Measurements from ENCODE around the gene CASKIN2. TPM values are rescaled to one million over a fixed set of nuclear protein-coding genes. Genes with fewer than 3 reads are reported as not detected.

The CASKIN2 gene
- polyA plus RNA-seq, 2 of the 4 experiments (the other 2 are of a cell fraction) = 3.6 to 11.2 TPM

DNA sequence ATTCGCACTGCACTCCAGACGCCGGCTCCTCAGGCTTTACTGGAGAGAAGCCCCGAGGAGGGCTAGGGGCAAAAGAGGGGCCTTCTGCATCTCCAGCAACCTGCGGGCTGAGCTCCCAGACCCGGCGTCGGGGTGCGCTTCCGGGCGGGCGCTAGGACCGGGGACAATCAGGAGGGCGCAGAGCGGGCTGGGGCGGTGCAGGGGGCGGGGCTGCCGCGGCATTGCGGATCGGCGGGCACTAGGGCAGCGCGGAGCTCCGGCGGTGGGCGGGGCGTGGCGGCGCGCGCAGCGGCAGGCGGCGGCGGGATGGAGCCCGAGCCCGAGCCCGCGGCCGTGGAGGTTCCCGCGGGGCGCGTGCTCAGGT is 900 bp upstream of the CASKIN2 start, which contains the start of gene TSEN54 (continued):
- TF ChIP-seq KDM5A (IDR thresholded peaks at IDR 0.05) (no peak), HEYL (CRISPR knock-in tag; IDR thresholded peaks at IDR 0.05) (no peak), RFX5 (IDR thresholded peaks at IDR 0.05) (no peak), HOXA7 (CRISPR knock-in tag; IDR thresholded peaks at IDR 0.05) (no peak), HOXB5 (CRISPR knock-in tag; IDR thresholded peaks at IDR 0.05) (no peak), RARB (CRISPR knock-in tag; IDR thresholded peaks at IDR 0.05) (no peak), NFE2L2 (conservative IDR thresholded peaks at IDR 0.05; ENCODE audit: low read length) (no peak), JUN (IDR thresholded peaks at IDR 0.05) (peak in 1 of 2 experiments; percentile 82; a peak in 3 of 5 replicates), ZFP36 (IDR thresholded peaks at IDR 0.05; ENCODE audit: borderline replicate concordance, partially characterized antibody) (no peak), RCOR1 (IDR thresholded peaks at IDR 0.05; ENCODE audit: low read depth, low read length) (no peak), NR3C1 (IDR thresholded peaks at IDR 0.05) (no peak), ZC3H11A (IDR thresholded peaks at IDR 0.05) (no peak), EHMT2 (IDR thresholded peaks at IDR 0.05; ENCODE audit: low read depth) (0 out of 2 replicates have a peak, but pooled peaks have one; percentile 53), KDM1A (IDR thresholded peaks at IDR 0.05; ENCODE audit: low read depth) (0 out of 2 replicates have a peak, but pooled peaks have one; percentile 8), FOSB (CRISPR knock-in tag; IDR thresholded peaks at IDR 0.05) (no peak), RAD21 (conservative IDR thresholded peaks at IDR 0.05 in 1 of 2, IDR thresholded peaks at IDR 0.05 in 1 of 2) (no peak)
- TF ChIP-seq, protein P1, sequence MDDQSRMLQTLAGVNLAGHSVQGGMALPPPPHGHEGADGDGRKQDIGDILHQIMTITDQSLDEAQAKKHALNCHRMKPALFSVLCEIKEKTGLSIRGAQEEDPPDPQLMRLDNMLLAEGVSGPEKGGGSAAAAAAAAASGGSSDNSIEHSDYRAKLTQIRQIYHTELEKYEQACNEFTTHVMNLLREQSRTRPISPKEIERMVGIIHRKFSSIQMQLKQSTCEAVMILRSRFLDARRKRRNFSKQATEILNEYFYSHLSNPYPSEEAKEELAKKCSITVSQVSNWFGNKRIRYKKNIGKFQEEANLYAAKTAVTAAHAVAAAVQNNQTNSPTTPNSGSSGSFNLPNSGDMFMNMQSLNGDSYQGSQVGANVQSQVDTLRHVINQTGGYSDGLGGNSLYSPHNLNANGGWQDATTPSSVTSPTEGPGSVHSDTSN (IDR thresholded peaks at IDR 0.05) = peak; percentile 86
- TF ChIP-seq, protein P2, sequence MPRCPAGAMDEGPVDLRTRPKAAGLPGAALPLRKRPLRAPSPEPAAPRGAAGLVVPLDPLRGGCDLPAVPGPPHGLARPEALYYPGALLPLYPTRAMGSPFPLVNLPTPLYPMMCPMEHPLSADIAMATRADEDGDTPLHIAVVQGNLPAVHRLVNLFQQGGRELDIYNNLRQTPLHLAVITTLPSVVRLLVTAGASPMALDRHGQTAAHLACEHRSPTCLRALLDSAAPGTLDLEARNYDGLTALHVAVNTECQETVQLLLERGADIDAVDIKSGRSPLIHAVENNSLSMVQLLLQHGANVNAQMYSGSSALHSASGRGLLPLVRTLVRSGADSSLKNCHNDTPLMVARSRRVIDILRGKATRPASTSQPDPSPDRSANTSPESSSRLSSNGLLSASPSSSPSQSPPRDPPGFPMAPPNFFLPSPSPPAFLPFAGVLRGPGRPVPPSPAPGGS (IDR thresholded peaks at IDR 0.05) = 0 out of 3 replicates have a peak, but pooled peaks have one; percentile 38
- TF ChIP-seq, protein P3, sequence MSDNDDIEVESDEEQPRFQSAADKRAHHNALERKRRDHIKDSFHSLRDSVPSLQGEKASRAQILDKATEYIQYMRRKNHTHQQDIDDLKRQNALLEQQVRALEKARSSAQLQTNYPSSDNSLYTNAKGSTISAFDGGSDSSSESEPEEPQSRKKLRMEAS (IDR thresholded peaks at IDR 0.05) = no peak; the same call in none of the 2 replicates
- TF ChIP-seq, protein P4, sequence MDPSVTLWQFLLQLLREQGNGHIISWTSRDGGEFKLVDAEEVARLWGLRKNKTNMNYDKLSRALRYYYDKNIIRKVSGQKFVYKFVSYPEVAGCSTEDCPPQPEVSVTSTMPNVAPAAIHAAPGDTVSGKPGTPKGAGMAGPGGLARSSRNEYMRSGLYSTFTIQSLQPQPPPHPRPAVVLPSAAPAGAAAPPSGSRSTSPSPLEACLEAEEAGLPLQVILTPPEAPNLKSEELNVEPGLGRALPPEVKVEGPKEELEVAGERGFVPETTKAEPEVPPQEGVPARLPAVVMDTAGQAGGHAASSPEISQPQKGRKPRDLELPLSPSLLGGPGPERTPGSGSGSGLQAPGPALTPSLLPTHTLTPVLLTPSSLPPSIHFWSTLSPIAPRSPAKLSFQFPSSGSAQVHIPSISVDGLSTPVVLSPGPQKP (IDR thresholded peaks at IDR 0.05; ENCODE audit: low read depth, low read length) = no peak
- TF ChIP-seq, protein P5, sequence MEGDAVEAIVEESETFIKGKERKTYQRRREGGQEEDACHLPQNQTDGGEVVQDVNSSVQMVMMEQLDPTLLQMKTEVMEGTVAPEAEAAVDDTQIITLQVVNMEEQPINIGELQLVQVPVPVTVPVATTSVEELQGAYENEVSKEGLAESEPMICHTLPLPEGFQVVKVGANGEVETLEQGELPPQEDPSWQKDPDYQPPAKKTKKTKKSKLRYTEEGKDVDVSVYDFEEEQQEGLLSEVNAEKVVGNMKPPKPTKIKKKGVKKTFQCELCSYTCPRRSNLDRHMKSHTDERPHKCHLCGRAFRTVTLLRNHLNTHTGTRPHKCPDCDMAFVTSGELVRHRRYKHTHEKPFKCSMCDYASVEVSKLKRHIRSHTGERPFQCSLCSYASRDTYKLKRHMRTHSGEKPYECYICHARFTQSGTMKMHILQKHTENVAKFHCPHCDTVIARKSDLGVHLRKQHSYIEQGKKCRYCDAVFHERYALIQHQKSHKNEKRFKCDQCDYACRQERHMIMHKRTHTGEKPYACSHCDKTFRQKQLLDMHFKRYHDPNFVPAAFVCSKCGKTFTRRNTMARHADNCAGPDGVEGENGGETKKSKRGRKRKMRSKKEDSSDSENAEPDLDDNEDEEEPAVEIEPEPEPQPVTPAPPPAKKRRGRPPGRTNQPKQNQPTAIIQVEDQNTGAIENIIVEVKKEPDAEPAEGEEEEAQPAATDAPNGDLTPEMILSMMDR (IDR thresholded peaks at IDR 0.05) = no peak
- TF ChIP-seq, protein P6, sequence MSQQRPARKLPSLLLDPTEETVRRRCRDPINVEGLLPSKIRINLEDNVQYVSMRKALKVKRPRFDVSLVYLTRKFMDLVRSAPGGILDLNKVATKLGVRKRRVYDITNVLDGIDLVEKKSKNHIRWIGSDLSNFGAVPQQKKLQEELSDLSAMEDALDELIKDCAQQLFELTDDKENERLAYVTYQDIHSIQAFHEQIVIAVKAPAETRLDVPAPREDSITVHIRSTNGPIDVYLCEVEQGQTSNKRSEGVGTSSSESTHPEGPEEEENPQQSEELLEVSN (IDR thresholded peaks at IDR 0.05; ENCODE audit: borderline replicate concordance, low read depth) = no peak; the same call in 1 of the 2 replicates
- TF ChIP-seq, protein P7, sequence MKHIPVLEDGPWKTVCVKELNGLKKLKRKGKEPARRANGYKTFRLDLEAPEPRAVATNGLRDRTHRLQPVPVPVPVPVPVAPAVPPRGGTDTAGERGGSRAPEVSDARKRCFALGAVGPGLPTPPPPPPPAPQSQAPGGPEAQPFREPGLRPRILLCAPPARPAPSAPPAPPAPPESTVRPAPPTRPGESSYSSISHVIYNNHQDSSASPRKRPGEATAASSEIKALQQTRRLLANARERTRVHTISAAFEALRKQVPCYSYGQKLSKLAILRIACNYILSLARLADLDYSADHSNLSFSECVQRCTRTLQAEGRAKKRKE (CRISPR knock-in tag; IDR thresholded peaks at IDR 0.05; ENCODE audit: low read depth) = no peak
- TF ChIP-seq, protein P8, sequence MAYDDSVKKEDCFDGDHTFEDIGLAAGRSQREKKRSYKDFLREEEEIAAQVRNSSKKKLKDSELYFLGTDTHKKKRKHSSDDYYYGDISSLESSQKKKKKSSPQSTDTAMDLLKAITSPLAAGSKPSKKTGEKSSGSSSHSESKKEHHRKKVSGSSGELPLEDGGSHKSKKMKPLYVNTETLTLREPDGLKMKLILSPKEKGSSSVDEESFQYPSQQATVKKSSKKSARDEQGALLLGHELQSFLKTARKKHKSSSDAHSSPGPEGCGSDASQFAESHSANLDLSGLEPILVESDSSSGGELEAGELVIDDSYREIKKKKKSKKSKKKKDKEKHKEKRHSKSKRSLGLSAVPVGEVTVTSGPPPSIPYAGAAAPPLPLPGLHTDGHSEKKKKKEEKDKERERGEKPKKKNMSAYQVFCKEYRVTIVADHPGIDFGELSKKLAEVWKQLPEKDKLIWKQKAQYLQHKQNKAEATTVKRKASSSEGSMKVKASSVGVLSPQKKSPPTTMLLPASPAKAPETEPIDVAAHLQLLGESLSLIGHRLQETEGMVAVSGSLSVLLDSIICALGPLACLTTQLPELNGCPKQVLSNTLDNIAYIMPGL (CRISPR knock-in tag; IDR thresholded peaks at IDR 0.05; ENCODE audit: borderline replicate concordance) = no peak

Data from A549 (cell line).